Neural progenitor cell (in vitro differentiated cells): ENCODE measurements around the gene TCF7L1. TPM values are rescaled to one million over a fixed set of nuclear protein-coding genes. Genes with fewer than 3 reads are reported as not detected.

Experiments
- DNase-seq: peaks from one replicate; pipeline ENCODE4 v3.0.0-alpha.2; 2016; ENCODE audit warnings: low spot score
- H2AFZ ChIP-seq: fragments of 200-600 bp; sonication (generic); replicated peaks from 2 replicates; pipeline ENCODE4 v1.6.1; 2016; ENCODE audit warnings: antibody characterized with exemption
- H3F3A ChIP-seq: fragments of 200-600 bp; sonication (generic); 2 replicates; pipeline ENCODE4 v1.6.1; 2016; ENCODE audit warnings: antibody characterized with exemption, low read depth
- H3K27ac ChIP-seq: fragments of 200-600 bp; sonication (generic); 2 replicates; pipeline ENCODE4 v1.5.1; 2016; ENCODE audit warnings: mild to moderate bottlenecking
- H3K27me3 ChIP-seq: fragments of 200-600 bp; sonication (generic); 2 replicates; pipeline ENCODE4 v1.6.1; 2016; ENCODE audit warnings: mild to moderate bottlenecking, moderate library complexity
- H3K36me3 ChIP-seq: fragments of 200-600 bp; sonication (generic); 2 replicates; pipeline ENCODE4 v1.5.1; 2016
- H3K4me1 ChIP-seq: fragments of 200-600 bp; sonication (generic); 2 replicates; pipeline ENCODE4 v1.6.1; 2016; ENCODE audit warnings: mixed run types
- H3K4me2 ChIP-seq: fragments of 200-600 bp; sonication (generic); 2 replicates; pipeline ENCODE4 v1.6.1; 2016
- H3K4me3 ChIP-seq: fragments of 200-600 bp; sonication (generic); 2 replicates; pipeline ENCODE4 v1.5.1; 2016
- H3K79me2 ChIP-seq: fragments of 200-600 bp; sonication (generic); 2 replicates; pipeline ENCODE4 v1.6.1; 2016; ENCODE audit warnings: low read depth
- H3K9ac ChIP-seq: fragments of 200-600 bp; sonication (generic); 2 replicates; pipeline ENCODE4 v1.6.1; 2016
- H3K9me3 ChIP-seq: fragments of 200-600 bp; sonication (generic); 2 replicates; pipeline ENCODE4 v1.5.1; 2016; ENCODE audit warnings: low read depth
- H4K20me1 ChIP-seq: fragments of 200-600 bp; sonication (generic); 2 replicates; pipeline ENCODE4 v1.6.1; 2016; ENCODE audit warnings: low read depth
- H3K27ac Mint-ChIP-seq: 3 replicates; pipeline ENCODE4 v1.8.0; 2021; ENCODE audit warnings: mixed read lengths
- H3K27me3 Mint-ChIP-seq: 2 replicates; pipeline ENCODE4 v1.8.0; 2022; ENCODE audit warnings: low read depth, mild to moderate bottlenecking, inconsistent platforms, moderate library complexity, mixed read lengths; ENCODE audit not compliant: insufficient read depth
- H3K36me3 Mint-ChIP-seq: 3 replicates; pipeline ENCODE4 v1.8.0; 2021; ENCODE audit warnings: mixed read lengths
- H3K4me1 Mint-ChIP-seq: 3 replicates; pipeline ENCODE4 v1.8.0; 2021; ENCODE audit warnings: mixed read lengths
- H3K4me3 Mint-ChIP-seq: 3 replicates; pipeline ENCODE4 v1.8.0; 2021; ENCODE audit warnings: mild to moderate bottlenecking, moderate library complexity, mixed read lengths
- H3K9me3 Mint-ChIP-seq: 3 replicates; pipeline ENCODE4 v1.8.0; 2020; ENCODE audit warnings: mixed read lengths
- EZH2 ChIP-seq: fragments of 200-600 bp; sonication (generic); IDR thresholded peaks from 2 replicates; pipeline ENCODE4 v1.6.1; 2017; ENCODE audit warnings: antibody characterized with exemption, mild to moderate bottlenecking, moderate library complexity
- EZH2phosphoT487 ChIP-seq: fragments of 200-600 bp; sonication (generic); IDR thresholded peaks from 2 replicates; pipeline ENCODE4 v1.6.1; 2017; ENCODE audit warnings: antibody characterized with exemption
- total RNA-seq: library from RNA; depleted of rRNA; stranded (reverse); fragments of >200 nt; gene quantifications from 2 replicates; pipeline ENCODE4 v1.2.3, GENCODE V29; 2015; ENCODE audit warnings: low replicate concordance
- TF ChIP-seq, protein P1 (sequence below): fragments of 200-600 bp; sonication (generic); IDR thresholded peaks from 2 replicates; pipeline ENCODE4 v1.5.1; 2017; ENCODE audit warnings: antibody characterized with exemption, mild to moderate bottlenecking

TCF7L1 gene
- total RNA-seq, 1 donor from 2014 or later: 1.0 TPM

DNA sequence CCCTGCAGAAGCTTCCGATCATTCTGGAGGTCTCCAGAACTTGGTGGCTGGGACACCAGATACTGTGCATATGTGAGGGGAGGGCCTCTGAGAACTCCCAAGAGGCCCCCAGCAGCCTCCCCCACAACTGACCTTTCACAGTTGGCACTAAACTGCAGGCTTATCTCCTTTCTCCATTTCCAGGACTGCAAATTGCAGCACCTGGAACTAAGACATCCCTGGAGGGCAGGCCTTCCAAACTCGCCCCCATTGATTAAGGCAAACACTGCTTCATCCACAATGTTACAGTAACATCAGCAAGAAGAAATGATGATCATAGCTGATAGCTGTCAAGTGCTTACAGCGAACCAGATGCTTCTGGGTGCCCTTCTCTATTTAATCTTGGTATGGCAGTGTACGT, 126.7 kb downstream of the TCF7L1 start:
- Histone ChIP-seq H3K9ac (no peak overlapping the region), H3K4me1 (peaks cover 72% of the 10 kb centered on the region), H2AFZ (no peak overlapping the region), H3F3A (peaks cover 50% of the 10 kb centered on the region), H3K79me2 (peaks cover 28% of the 10 kb centered on the region), H3K36me3 (no peaks in the 10 kb centered on the region), H3K27ac (peak overlapping the region; percentile 86), H3K27me3 (no peaks in the 10 kb centered on the region), H3K9me3 (no peaks in the 10 kb centered on the region), H3K4me3 (no peak overlapping the region), H3K4me2 (peak overlapping the region; percentile 64), H4K20me1 (peaks cover 7% of the 10 kb centered on the region)
- no peak overlapping the region for H3K4me3 Mint-ChIP-seq
- no peak for TF ChIP-seq EZH2phosphoT487
- TF ChIP-seq, protein P1, sequence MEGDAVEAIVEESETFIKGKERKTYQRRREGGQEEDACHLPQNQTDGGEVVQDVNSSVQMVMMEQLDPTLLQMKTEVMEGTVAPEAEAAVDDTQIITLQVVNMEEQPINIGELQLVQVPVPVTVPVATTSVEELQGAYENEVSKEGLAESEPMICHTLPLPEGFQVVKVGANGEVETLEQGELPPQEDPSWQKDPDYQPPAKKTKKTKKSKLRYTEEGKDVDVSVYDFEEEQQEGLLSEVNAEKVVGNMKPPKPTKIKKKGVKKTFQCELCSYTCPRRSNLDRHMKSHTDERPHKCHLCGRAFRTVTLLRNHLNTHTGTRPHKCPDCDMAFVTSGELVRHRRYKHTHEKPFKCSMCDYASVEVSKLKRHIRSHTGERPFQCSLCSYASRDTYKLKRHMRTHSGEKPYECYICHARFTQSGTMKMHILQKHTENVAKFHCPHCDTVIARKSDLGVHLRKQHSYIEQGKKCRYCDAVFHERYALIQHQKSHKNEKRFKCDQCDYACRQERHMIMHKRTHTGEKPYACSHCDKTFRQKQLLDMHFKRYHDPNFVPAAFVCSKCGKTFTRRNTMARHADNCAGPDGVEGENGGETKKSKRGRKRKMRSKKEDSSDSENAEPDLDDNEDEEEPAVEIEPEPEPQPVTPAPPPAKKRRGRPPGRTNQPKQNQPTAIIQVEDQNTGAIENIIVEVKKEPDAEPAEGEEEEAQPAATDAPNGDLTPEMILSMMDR: no peak
- no peak for TF ChIP-seq EZH2
- peaks cover 3% of the 10 kb centered on the region for H3K27me3 Mint-ChIP-seq
- H3K27ac Mint-ChIP-seq: peak overlapping the region; percentile 40
- H3K9me3 Mint-ChIP-seq: peaks cover 3% of the 10 kb centered on the region
- peaks cover 74% of the 10 kb centered on the region for H3K4me1 Mint-ChIP-seq
- DNase-seq: no peak
- H3K36me3 Mint-ChIP-seq: peaks cover 16% of the 10 kb centered on the region

- H3K4me3 Mint-ChIP-seq: peak overlapping the region; percentile 13
- H3K9me3 ChIP-seq: no peaks in the 10 kb centered on the region
- H2AFZ ChIP-seq: no peak overlapping the region
- no peak overlapping the region for H3K4me3 ChIP-seq
- H3K27me3 ChIP-seq: no peaks in the 10 kb centered on the region
- H3K27ac Mint-ChIP-seq: no peak overlapping the region
- no peak for DNase-seq
- peaks cover 24% of the 10 kb centered on the region for H3F3A ChIP-seq
- no peaks in the 10 kb centered on the region for H3K36me3 ChIP-seq
- H3K27ac ChIP-seq: no peak overlapping the region
- H3K36me3 Mint-ChIP-seq: peaks cover 18% of the 10 kb centered on the region
- H3K4me1 ChIP-seq: peaks cover 62% of the 10 kb centered on the region
- H3K4me2 ChIP-seq: no peak overlapping the region
- TF ChIP-seq, protein P1: no peak
- no peak for TF ChIP-seq EZH2
- no peak for TF ChIP-seq EZH2phosphoT487
- peaks cover 3% of the 10 kb centered on the region for H3K27me3 Mint-ChIP-seq
- no peak overlapping the region for H3K9ac ChIP-seq
- no peaks in the 10 kb centered on the region for H4K20me1 ChIP-seq
- H3K79me2 ChIP-seq: peaks cover 22% of the 10 kb centered on the region
- H3K4me1 Mint-ChIP-seq: peaks cover 44% of the 10 kb centered on the region
- peaks cover 3% of the 10 kb centered on the region for H3K9me3 Mint-ChIP-seq
These were observed 130.4 kb downstream of the TCF7L1 start for GRCh38 chr2:85263591-85263990.

DNA sequence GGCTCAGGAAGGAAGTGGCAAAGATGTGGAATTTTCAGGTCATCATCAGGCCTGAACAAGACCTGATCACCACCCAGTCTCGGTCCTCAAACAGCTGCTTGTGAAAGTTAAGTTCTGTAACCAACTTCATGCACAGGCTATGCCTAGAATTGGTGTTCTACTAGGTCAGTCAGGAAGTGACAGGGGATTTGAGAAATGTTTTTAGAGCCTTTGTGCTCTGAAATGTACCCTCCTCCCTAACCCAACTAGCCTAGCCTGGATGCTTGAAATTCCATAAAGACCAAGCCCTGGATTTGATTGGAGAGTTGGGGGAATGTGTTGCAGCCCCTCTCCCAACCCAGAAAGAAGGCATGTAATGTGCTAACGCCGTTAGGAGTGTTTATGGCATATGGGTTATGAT, 131.3 kb downstream of the TCF7L1 start:
- Histone ChIP-seq H3K4me2 (peak overlapping the region; percentile 16), H3K79me2 (peaks cover 22% of the 10 kb centered on the region)
- H3K4me1 Mint-ChIP-seq: peaks cover 35% of the 10 kb centered on the region

More for the DNA sequence above, 131.3 kb downstream of the TCF7L1 start:
- Histone ChIP-seq H3K27ac (no peak overlapping the region), H2AFZ (no peak overlapping the region), H3F3A (peaks cover 15% of the 10 kb centered on the region), H3K9me3 (no peaks in the 10 kb centered on the region), H3K27me3 (no peaks in the 10 kb centered on the region), H3K36me3 (no peaks in the 10 kb centered on the region), H3K4me3 (no peak overlapping the region), H4K20me1 (peaks cover 5% of the 10 kb centered on the region), H3K4me1 (peaks cover 53% of the 10 kb centered on the region), H3K9ac (no peak overlapping the region)
- TF ChIP-seq EZH2 (no peak), EZH2phosphoT487 (no peak)
- TF ChIP-seq, protein P1: no peak
- Mint-ChIP-seq H3K4me3 (no peak overlapping the region), H3K9me3 (peaks cover 3% of the 10 kb centered on the region), H3K27ac (no peak overlapping the region), H3K36me3 (peaks cover 18% of the 10 kb centered on the region), H3K27me3 (peaks cover 3% of the 10 kb centered on the region)
- DNase-seq: no peak
